ENCODE data around the gene ROBO2. TPM values are rescaled to one million over a fixed set of nuclear protein-coding genes. Genes with fewer than 3 reads are reported as not detected.

The ROBO2 gene
- total and polyA plus RNA-seq, 8 donors: 0.65 to 4.3 (median 1.6) TPM

DNA sequence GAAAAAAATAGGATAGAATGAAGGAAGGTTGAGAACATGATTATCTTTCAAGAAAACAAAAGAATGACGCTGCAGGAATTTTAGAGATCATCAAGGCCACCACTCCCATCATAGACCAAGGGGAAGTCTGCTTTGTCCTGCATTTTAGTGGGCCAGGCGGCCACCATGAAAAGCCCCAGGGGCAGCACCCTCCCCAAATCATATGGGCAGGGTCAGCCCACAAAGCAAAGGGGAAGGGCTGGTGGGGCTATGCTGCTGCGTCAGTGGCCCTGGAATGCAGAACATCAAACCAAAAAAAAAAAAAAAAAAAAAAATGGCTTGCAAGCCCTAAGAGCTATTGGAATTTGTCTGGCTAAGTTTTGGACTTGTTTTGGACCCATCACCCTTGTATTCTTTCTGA is 620.8 kb downstream of the ROBO2 start:
- intact Hi-C loops (cut with DNase I): no loop called here
- H3K27me3 ChIP-seq: no peaks in the 10 kb centered on the region
- TF ChIP-seq, protein P1, sequence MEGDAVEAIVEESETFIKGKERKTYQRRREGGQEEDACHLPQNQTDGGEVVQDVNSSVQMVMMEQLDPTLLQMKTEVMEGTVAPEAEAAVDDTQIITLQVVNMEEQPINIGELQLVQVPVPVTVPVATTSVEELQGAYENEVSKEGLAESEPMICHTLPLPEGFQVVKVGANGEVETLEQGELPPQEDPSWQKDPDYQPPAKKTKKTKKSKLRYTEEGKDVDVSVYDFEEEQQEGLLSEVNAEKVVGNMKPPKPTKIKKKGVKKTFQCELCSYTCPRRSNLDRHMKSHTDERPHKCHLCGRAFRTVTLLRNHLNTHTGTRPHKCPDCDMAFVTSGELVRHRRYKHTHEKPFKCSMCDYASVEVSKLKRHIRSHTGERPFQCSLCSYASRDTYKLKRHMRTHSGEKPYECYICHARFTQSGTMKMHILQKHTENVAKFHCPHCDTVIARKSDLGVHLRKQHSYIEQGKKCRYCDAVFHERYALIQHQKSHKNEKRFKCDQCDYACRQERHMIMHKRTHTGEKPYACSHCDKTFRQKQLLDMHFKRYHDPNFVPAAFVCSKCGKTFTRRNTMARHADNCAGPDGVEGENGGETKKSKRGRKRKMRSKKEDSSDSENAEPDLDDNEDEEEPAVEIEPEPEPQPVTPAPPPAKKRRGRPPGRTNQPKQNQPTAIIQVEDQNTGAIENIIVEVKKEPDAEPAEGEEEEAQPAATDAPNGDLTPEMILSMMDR (IDR thresholded peaks at IDR 0.05): no peak

DNA sequence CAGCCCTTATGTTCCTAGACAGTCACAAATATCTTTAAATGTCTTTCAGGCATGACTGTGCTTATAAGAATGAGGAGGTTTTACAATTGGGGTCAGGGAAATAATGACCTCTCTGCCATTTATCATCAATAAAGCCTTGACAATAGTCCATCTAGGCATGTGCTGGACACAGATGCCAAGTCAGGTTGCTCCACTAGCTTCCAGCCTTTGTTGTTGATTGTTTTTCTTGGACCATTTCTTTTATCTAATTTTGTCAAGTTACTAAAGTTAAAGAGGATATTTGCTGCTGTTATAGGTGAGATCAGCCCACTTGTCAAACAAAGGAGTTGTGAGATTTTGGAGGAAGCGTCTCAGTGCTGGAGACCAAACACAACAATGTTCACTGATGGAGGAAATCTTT is 628.0 kb downstream of the ROBO2 start:
- WGBS, 2 donors: 21 to 23% methylated on average over 1 of the region's 1 CpG
- intact Hi-C loops (cut with DNase I): no loop called here
- no peak for ATAC-seq
- no peak for DNase-seq
- TF ChIP-seq, protein P1 (IDR thresholded peaks at IDR 0.05): no peak
- Histone ChIP-seq H3K4me1 (no peaks in the 10 kb centered on the region), H3K27ac (no peak overlapping the region), H3K36me3 (no peaks in the 10 kb centered on the region), H3K27me3 (no peaks in the 10 kb centered on the region), H3K4me3 (no peak overlapping the region), H3K9me3 (no peaks in the 10 kb centered on the region)
- no peak for FAIRE-seq

More for the DNA sequence above, 620.8 kb downstream of the ROBO2 start:
- WGBS, 2 donors: 50 to 51% methylated on average over 3 of the region's 3 CpGs
- ATAC-seq (no peak), FAIRE-seq (no peak), DNase-seq (no peak)
- Histone ChIP-seq H3K4me3 (no peak overlapping the region), H3K27ac (no peak overlapping the region), H3K36me3 (no peaks in the 10 kb centered on the region), H3K9me3 (no peaks in the 10 kb centered on the region), H3K4me1 (no peaks in the 10 kb centered on the region)

DNA sequence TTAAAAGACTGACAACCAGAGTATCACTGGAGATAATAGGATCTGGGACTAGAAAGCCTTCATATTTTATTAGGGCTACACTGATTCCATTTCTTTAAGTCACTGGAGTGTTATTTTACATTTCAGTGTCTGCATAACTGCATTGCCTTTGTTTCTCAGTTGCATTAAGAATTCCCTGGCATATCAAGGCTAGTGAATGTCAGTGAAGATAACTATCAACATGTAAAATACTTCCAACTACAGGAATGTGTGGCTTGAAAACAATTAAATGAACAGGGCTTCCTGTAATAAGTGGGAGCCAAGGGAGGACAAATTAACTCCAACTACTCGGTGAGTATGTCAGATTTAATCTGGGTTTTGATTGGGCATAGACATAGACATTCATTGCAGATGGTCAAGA is 628.5 kb downstream of the ROBO2 start:
- FAIRE-seq (no peak), ATAC-seq (no peak), DNase-seq (no peak)
- Histone ChIP-seq H3K27me3 (no peaks in the 10 kb centered on the region), H3K4me3 (no peak overlapping the region), H3K4me1 (no peaks in the 10 kb centered on the region), H3K36me3 (no peaks in the 10 kb centered on the region), H3K9me3 (no peaks in the 10 kb centered on the region), H3K27ac (no peak overlapping the region)
- TF ChIP-seq, protein P1 (IDR thresholded peaks at IDR 0.05): no peak
- intact Hi-C loops (cut with DNase I): no loop called here
- 38 to 39% methylated on average over 1 of the region's 1 CpG for WGBS, 2 donors

DNA sequence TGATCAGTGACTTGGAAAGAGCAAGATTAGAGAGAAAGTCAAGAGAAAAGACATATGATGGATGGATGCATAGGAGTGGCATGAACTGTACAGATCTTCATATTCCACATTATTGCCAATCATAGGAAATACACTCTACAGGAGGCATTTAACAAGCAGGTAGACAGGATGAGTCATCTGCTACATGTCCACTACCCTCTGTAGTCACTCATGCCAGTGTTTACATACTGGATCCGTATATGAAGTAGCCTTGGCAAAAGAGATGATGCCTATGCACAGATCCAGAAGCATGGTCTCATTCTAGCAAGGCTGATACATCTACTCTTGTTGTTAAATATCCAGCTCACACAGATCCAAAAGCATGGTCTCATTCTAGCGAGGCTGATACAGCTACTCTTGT is 632.1 kb downstream of the ROBO2 start:
- no peak for ATAC-seq
- intact Hi-C loops (cut with DNase I): no loop called here
- Histone ChIP-seq H3K4me1 (no peaks in the 10 kb centered on the region), H3K9me3 (no peaks in the 10 kb centered on the region), H3K36me3 (no peaks in the 10 kb centered on the region), H3K4me3 (no peak overlapping the region), H3K27me3 (no peaks in the 10 kb centered on the region), H3K27ac (no peak overlapping the region)
- no peak for FAIRE-seq
- TF ChIP-seq, protein P1 (IDR thresholded peaks at IDR 0.05): no peak
- no peak for DNase-seq
- WGBS, 2 donors: 61 to 66% methylated on average over 2 of the region's 2 CpGs

DNA sequence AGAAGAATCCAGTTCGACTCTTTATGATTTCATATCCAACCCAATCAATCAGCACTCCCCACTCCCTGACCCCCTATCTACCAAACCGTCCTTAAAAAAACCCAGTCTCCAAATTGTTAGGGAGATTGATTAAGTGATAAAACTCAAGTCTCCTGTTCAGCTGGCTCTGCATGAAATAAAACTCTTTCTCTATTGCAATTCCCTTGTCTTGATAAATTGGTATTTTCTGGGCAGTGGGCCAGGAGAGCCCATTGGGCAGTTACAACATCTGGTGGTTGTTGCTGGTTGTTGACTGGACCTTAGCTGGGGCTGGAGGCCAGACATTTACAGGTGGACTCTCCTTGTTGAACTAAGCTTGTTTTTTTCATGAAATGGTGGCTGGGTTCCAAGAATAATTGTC is 642.3 kb downstream of the ROBO2 start:
- TF ChIP-seq, protein P1 (IDR thresholded peaks at IDR 0.05): no peak
- intact Hi-C loops (cut with DNase I): no loop called here
- ATAC-seq: no peak
- no peak for DNase-seq
- FAIRE-seq: no peak
- Histone ChIP-seq H3K27ac (no peak overlapping the region), H3K4me1 (no peaks in the 10 kb centered on the region), H3K36me3 (no peaks in the 10 kb centered on the region), H3K27me3 (no peaks in the 10 kb centered on the region), H3K9me3 (no peaks in the 10 kb centered on the region), H3K4me3 (no peak overlapping the region)
- WGBS, 2 donors: 38 to 54% methylated on average over 2 of the region's 2 CpGs

Measured in pancreas (tissue), 10 donors.